Body of pancreas (tissue), 4 donors: Measurements from ENCODE around the gene NFYC. TPM values are rescaled to one million over a fixed set of nuclear protein-coding genes. Genes with fewer than 3 reads are reported as not detected.

Experiments
- ATAC-seq: fragments of 150-250 bp; one replicate; pipeline ENCODE4 v1.9.1; 2016
- DNase-seq, 4 donors: peaks; one replicate each; pipeline ENCODE4 v3.0.0-alpha.2; 2019
- H3K27ac ChIP-seq, 4 donors: fragments of 200-600 bp; sonication (generic); 1 replicate in 3 of 4; 2 replicates in 1 of 4; pipeline versions ENCODE4 v1.5.1 to v1.6.1; 2016 to 2019; ENCODE audit warnings: mild to moderate bottlenecking in 1 of 4, mixed read lengths in 1 of 4, moderate library complexity in 1 of 4
- H3K27me3 ChIP-seq, 2 donors: fragments of 200-600 bp; sonication (generic); one replicate each; pipeline ENCODE4 v1.6.0; 2016; ENCODE audit warnings: mild to moderate bottlenecking in 1 of 2
- H3K36me3 ChIP-seq, 2 donors: fragments of 200-600 bp; sonication (generic); replicated peaks in 1 of 2; 2 replicates each; pipeline ENCODE4 v1.5.1; 2016; ENCODE audit warnings: low read depth in 2 of 2; ENCODE audit not compliant: insufficient read depth in 1 of 2
- H3K4me1 ChIP-seq: fragments of 200-600 bp; sonication (generic); one replicate; pipeline ENCODE4 v1.6.0; 2016
- H3K4me3 ChIP-seq, 2 donors: fragments of 200-600 bp; sonication (generic); 1 replicate in 1 of 2; 2 replicates in 1 of 2; pipeline ENCODE4 v1.5.1; 2016 to 2019
- H3K9me3 ChIP-seq, 3 donors: fragments of 200-600 bp; sonication (generic); 1 replicate in 2 of 3; 2 replicates in 1 of 3; pipeline ENCODE4 v1.5.1; 2016
- CTCF ChIP-seq, 7 experiments: fragments of 450-650 bp in 4 of 7; fragments of 200-600 bp in 3 of 7; sonication (generic) in 3 of 7; IDR thresholded peaks; one replicate each; pipeline ENCODE4 v1.5.1; 2016 to 2019; ENCODE audit warnings: antibody characterized with exemption in 7 of 7
- POLR2A ChIP-seq, 3 donors: fragments of 450-650 bp; IDR thresholded peaks; one replicate each; pipeline ENCODE4 v1.6.1; 2016; ENCODE audit warnings: antibody characterized with exemption in 3 of 3, mild to moderate bottlenecking in 2 of 3
- WGBS, 2 donors: methylation state at CpG; one replicate each; pipeline ENCODE4 v1.1.5; 2017; 5-methylcytosine and 5-hydroxymethylcytosine counted together
- intact Hi-C: fragments of 100-400 bp; cut with DNase I; formaldehyde crosslinking; loops from one replicate; pipeline ENCODE4 v1.15.1; 2023
- total RNA-seq, 2 donors: library from RNA; depleted of rRNA; stranded (reverse); fragments of >200 nt; gene quantifications; one replicate each; pipeline ENCODE4 v1.1.0, GENCODE V29; 2016

NFYC gene
- total RNA-seq, 2 donors from 2014 or later, result 37.2 to 44.9 TPM

GRCh38 chr1:40745176-40745575 lies 53.7 kb downstream of the NFYC start:
- TF ChIP-seq CTCF (IDR thresholded peaks at IDR 0.05), result no peak
- TF ChIP-seq POLR2A (IDR thresholded peaks at IDR 0.05), result no peak
- Histone ChIP-seq H3K4me1 (peaks cover 13% of the 10 kb centered on the region), H3K9me3 (no peaks in the 10 kb centered on the region), H3K27ac (no peak overlapping the region), H3K27me3 (no peaks in the 10 kb centered on the region), H3K36me3 (peaks cover 0 to 10% of the 10 kb centered on the region in 2 donors), H3K4me3 (no peak overlapping the region)
- 25 to 33% methylated on average over 1 of the region's 1 CpG for WGBS, 2 donors
- DNase-seq, result no peak
- no peak for ATAC-seq
- intact Hi-C loops, result no loop called here

- intact Hi-C loops, result no loop called here
- Histone ChIP-seq H3K4me1 (peaks cover 16% of the 10 kb centered on the region), H3K36me3 (peaks cover 0 to 10% of the 10 kb centered on the region in 2 donors), H3K9me3 (no peaks in the 10 kb centered on the region), H3K4me3 (no peak overlapping the region), H3K27me3 (no peaks in the 10 kb centered on the region), H3K27ac (no peak overlapping the region)
- 95 to 100% methylated on average over 2 of the region's 2 CpGs for WGBS, 2 donors
- no peak for ATAC-seq
- no peak for TF ChIP-seq POLR2A (IDR thresholded peaks at IDR 0.05)
- no peak for TF ChIP-seq CTCF (IDR thresholded peaks at IDR 0.05)
- no peak for DNase-seq
Observed at GRCh38 chr1:40746344-40747090, 55.0 kb downstream of the NFYC start.

- Histone ChIP-seq H3K9me3 (no peaks in the 10 kb centered on the region), H3K4me3 (no peak overlapping the region), H3K36me3 (peaks cover 0 to 20% of the 10 kb centered on the region in 2 donors), H3K27me3 (no peaks in the 10 kb centered on the region), H3K27ac (no peak overlapping the region), H3K4me1 (peaks cover 16% of the 10 kb centered on the region)
- DNase-seq (no peak), ATAC-seq (no peak)
- 70 to 81% methylated on average over 5 of the region's 5 CpGs for WGBS, 2 donors
- no peak for TF ChIP-seq POLR2A (IDR thresholded peaks at IDR 0.05)
- no peak for TF ChIP-seq CTCF (IDR thresholded peaks at IDR 0.05)
- intact Hi-C loops, result no loop called here
Observed at GRCh38 chr1:40748841-40749718, 57.6 kb downstream of the NFYC start.

GRCh38 chr1:40749817-40750216 lies 58.3 kb downstream of the NFYC start:
- H3K27ac ChIP-seq, result no peak overlapping the region
- H3K4me3 ChIP-seq, result no peak overlapping the region
- WGBS, 2 donors, result 42 to 80% methylated on average over 3 of the region's 3 CpGs
- no peak for TF ChIP-seq CTCF (IDR thresholded peaks at IDR 0.05)
- H3K27me3 ChIP-seq, result no peaks in the 10 kb centered on the region
- DNase-seq (no peak), ATAC-seq (no peak)
- no peaks in the 10 kb centered on the region for H3K9me3 ChIP-seq
- H3K4me1 ChIP-seq, result peaks cover 16% of the 10 kb centered on the region
- intact Hi-C loops, result no loop called here
- peaks cover 0 to 26% of the 10 kb centered on the region in 2 donors for H3K36me3 ChIP-seq
